Activated naive CD4-positive, alpha-beta T cell treated with anti-CD3 and anti-CD28 coated beads for 36 hours (primary cell): ENCODE measurements around the gene HSPA12A. TPM values are rescaled to one million over a fixed set of nuclear protein-coding genes. Genes with fewer than 3 reads are reported as not detected.

Experiments
- CTCF ChIA-PET: fragments of 350-600 bp; sonication (Branson Sonifier 250); formaldehyde crosslinking; loops from one replicate; lab custom pipeline; 2021; ENCODE audit warnings: antibody characterized with exemption; lab: Charles Lee
- DNase-seq: peaks from one replicate; pipeline ENCODE4 v3.0.0-alpha.2; 2020
- H3K27ac Mint-ChIP-seq: one replicate; pipeline ENCODE4 v1.8.0; 2021; ENCODE audit warnings: mild to moderate bottlenecking, mixed read lengths
- H3K27me3 Mint-ChIP-seq: one replicate; pipeline ENCODE4 v1.8.0; 2021; ENCODE audit warnings: low read depth, mixed read lengths
- H3K36me3 Mint-ChIP-seq: one replicate; pipeline ENCODE4 v1.8.0; 2021; ENCODE audit warnings: low read depth, mixed read lengths
- H3K4me1 Mint-ChIP-seq: one replicate; pipeline ENCODE4 v1.8.0; 2021; ENCODE audit warnings: low read depth, mixed read lengths
- H3K4me3 Mint-ChIP-seq: one replicate; pipeline ENCODE4 v1.8.0; 2021; ENCODE audit warnings: mild to moderate bottlenecking, moderate library complexity, mixed read lengths
- H3K9me3 Mint-ChIP-seq: one replicate; pipeline ENCODE4 v1.8.0; 2021; ENCODE audit warnings: mixed read lengths
- intact Hi-C: fragments of 100-400 bp; cut with micrococcal nuclease; formaldehyde crosslinking; loops from one replicate; pipeline ENCODE4 v1.15.1; 2023
- total RNA-seq, 2 experiments: library from RNA; stranded (reverse); gene quantifications; one replicate each; pipeline ENCODE4 v1.2.3, GENCODE V29; 2021

The HSPA12A gene, protein sequence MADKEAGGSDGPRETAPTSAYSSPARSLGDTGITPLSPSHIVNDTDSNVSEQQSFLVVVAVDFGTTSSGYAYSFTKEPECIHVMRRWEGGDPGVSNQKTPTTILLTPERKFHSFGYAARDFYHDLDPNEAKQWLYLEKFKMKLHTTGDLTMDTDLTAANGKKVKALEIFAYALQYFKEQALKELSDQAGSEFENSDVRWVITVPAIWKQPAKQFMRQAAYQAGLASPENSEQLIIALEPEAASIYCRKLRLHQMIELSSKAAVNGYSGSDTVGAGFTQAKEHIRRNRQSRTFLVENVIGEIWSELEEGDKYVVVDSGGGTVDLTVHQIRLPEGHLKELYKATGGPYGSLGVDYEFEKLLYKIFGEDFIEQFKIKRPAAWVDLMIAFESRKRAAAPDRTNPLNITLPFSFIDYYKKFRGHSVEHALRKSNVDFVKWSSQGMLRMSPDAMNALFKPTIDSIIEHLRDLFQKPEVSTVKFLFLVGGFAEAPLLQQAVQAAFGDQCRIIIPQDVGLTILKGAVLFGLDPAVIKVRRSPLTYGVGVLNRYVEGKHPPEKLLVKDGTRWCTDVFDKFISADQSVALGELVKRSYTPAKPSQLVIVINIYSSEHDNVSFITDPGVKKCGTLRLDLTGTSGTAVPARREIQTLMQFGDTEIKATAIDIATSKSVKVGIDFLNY
- under 1 TPM in 1 of 2 experiments, not detected in 1; 0.05 TPM for total RNA-seq

DNA sequence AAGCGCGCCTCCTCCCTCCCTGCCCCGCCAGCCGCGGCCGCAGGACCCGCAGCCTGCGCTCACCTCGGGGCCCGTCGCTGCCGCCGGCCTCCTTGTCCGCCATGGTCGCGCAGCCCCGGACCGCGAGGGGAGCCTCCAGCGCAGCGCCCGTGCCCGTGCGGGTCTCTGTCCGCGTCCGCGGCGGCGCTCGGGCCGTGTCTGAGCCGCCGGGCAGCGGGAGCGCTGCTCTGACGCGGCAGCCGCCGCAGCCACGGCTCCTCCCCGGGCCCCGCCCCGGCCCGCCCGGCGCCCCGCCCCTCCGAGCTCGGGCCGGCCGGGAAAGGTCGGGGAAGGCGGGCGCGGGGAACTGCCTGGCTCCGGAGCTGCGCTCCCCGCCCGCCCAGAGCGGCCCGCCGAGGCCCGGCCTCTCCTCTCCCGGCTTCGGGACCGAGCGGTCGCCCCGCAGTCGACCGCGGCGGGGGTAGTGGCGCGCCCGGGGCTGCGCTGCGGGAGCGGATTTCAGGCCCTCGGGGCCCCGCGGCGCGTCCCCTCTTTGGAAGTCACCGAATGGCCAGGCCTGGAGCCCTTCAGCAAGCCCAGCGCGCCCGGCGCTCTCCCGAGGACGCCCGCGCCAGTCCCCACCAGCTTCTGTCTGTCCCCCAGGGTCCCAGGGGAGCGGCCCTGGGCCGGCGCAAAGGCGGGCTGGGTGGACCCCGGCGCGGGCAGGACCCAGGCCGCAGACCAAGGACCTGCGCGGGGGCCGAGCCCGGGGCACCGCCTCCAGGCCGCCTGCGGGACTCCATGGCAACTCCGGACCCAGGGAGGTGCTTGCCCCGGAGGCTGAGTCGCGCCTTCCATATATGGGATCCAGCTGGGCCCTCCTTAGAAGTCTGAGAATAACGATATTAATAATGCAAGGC is at the start of gene HSPA12A:
Gene HSPA12A (minus strand): TSS at position 200 of the 899 bp plus-strand sequence. CDS start 97 bp downstream, at position 103.
- Mint-ChIP-seq H3K27me3 (peaks cover 72% of the 10 kb centered on the region), H3K4me1 (peaks cover 1% of the 10 kb centered on the region), H3K4me3 (peak within 1 kb of the TSS; percentile 43), H3K36me3 (no peaks in the 10 kb centered on the region), H3K9me3 (no peaks in the 10 kb centered on the region), H3K27ac (no peak within 1 kb of the TSS)
- intact Hi-C loops, result loop anchor here (2.0 to 5.0 kb wide), 2 partner anchors 46 to 430 kb away; no protein-coding TSS in a partner anchor
- peak; percentile 50 for DNase-seq
- CTCF ChIA-PET, result interaction anchor here (1.2 kb wide), 1 partner anchor 46 kb away, joined by 5 read pairs; no protein-coding TSS in a partner anchor

DNA sequence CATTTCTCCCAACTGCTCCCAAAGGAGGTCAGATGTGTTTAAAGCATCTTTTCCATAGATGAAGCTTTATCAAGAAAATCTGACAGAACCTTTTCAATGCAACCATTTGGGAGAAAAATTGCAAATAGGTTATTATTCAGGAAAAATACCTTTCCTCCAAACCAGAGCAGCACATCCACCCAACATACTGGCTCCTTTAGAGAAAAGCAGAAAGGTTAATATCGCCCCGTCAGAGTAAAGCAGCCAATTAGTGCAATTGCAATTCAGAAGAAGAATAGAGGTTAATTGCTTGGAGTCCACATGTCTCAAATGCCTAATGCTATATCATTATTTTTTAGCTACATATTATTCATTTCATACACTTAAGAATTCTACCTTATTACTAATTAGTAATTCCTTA is 48.9 kb upstream of the HSPA12A start:
- CTCF ChIA-PET, result interaction anchor here (0.6 to 4.5 kb wide), 5 partner anchors 26 to 1108 kb away, joined by 3 to 29 read pairs (median 3); no protein-coding TSS in a partner anchor
- Mint-ChIP-seq H3K9me3 (no peaks in the 10 kb centered on the region), H3K27ac (no peak overlapping the region), H3K4me1 (peaks cover 11% of the 10 kb centered on the region), H3K36me3 (no peaks in the 10 kb centered on the region), H3K4me3 (no peak overlapping the region), H3K27me3 (peaks cover 32% of the 10 kb centered on the region)
- intact Hi-C loops, result no loop called here
- DNase-seq, result no peak

DNA sequence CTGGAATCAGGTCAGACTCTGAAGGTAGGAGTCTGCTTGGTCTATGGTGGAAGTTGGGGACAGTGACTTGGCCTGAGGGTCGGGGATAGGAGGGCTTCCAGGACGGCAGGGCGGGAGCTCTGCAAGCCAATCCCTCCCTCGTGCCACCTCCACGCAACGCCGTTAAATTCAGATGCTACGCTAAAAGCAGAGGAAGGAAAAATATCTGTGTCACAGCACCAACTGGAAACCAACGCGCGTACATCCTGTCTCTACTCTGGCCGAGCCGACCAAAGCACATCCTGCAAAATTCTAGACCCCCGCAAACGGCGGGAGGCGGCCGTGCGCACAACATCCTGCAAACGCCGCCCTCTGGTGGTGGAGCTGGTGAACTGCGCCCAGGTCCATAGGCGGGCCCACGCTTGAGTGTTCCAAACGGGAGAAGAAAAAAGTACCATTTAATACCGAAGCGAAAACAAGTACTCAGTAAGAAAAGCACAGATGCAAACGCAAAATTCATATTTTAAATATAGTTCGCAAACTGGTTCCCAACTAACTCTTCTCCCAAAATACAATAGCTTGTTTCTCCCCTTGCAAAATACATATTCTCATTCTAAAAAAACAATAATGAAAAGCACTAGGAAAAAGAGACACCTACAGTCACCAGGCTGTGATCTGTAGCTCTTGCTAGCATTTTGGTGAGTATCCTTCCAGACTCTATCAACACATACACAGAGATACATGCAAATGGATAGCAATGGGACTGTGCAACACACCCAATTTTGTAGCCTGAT is 45.7 kb upstream of the HSPA12A start:
- DNase-seq, result peak; percentile 84
- CTCF ChIA-PET, result interaction anchor here (0.6 to 4.5 kb wide), 35 partner anchors 8 to 627 kb away, joined by 3 to 61 read pairs (median 5); partner anchors contain the start of gene HSPA12A
- intact Hi-C loops, result loop anchor here (1.0 to 5.0 kb wide), 5 partner anchors 45 to 387 kb away; partner anchors contain the start of gene HSPA12A
- Mint-ChIP-seq H3K27me3 (peaks cover 34% of the 10 kb centered on the region), H3K9me3 (no peaks in the 10 kb centered on the region), H3K4me3 (peak overlapping the region; percentile 36), H3K27ac (no peak overlapping the region), H3K36me3 (no peaks in the 10 kb centered on the region), H3K4me1 (peaks cover 11% of the 10 kb centered on the region)

DNA sequence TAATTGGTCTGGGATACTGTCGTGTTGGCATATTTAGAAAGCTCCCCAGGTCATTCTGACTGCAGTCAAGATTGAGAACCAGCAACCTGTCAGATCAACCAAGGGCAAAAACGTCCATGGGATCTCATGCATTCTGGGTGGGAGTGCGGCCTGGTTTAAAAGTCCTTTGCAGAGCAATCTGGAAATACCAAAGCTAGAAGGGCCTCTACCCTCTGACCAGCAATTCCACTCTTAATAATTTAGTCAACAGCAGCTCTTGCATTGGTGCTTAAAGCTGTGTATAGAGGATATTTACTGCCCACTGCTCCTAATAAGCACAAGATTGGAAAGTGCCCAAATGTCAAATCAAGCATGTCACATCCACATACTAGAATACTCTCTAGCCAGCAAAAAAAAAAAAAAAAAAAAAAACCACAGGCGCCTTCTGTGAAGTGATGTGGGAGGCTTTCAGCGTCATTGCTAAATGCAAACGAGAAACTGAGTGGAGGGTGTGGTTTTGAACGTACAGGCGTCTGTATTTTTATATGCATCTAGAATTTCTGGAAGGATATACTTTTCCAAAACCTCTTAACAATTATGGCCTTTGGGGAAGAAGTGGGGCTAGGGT is 44.8 kb upstream of the HSPA12A start:
- Mint-ChIP-seq H3K4me3 (no peak overlapping the region), H3K27ac (no peak overlapping the region), H3K27me3 (peaks cover 31% of the 10 kb centered on the region), H3K9me3 (no peaks in the 10 kb centered on the region), H3K4me1 (peaks cover 7% of the 10 kb centered on the region), H3K36me3 (no peaks in the 10 kb centered on the region)
- CTCF ChIA-PET, result interaction anchor here (0.6 to 4.5 kb wide), 20 partner anchors 10 to 474 kb away, joined by 3 to 61 read pairs (median 5); no protein-coding TSS in a partner anchor
- intact Hi-C loops, result loop anchor here (2.0 to 5.0 kb wide), 2 partner anchors 64 to 345 kb away; no protein-coding TSS in a partner anchor
- DNase-seq, result no peak

DNA sequence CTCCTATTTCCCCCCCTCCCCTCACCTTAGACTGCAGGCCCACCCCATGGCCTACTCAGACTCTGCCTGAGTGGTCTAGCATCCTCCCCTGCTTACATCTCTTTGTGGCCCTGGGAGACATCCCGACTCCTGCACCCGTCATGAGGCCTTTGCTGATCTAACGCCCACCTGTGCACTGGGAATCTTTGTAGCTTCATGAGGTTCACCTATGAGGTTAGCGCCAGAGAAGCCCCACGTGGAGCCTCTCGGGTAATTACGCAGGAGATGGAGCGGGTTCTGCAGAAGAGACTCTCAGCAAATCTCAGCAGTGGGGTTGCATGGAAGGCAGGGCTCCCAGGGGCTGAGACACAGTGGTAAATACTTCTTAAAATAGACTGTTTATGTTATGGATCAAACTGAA is 43.5 kb upstream of the HSPA12A start:
- DNase-seq, result no peak
- peaks cover 27% of the 10 kb centered on the region for H3K27me3 Mint-ChIP-seq
- no peak overlapping the region for H3K27ac Mint-ChIP-seq
- no peaks in the 10 kb centered on the region for H3K36me3 Mint-ChIP-seq
- peaks cover 7% of the 10 kb centered on the region for H3K4me1 Mint-ChIP-seq
- H3K9me3 Mint-ChIP-seq, result no peaks in the 10 kb centered on the region
- intact Hi-C loops, result loop anchor here (2.0 to 5.0 kb wide), 2 partner anchors 63 to 344 kb away; no protein-coding TSS in a partner anchor
- CTCF ChIA-PET, result interaction anchor here (0.6 kb wide), 1 partner anchor 99 kb away, joined by 3 read pairs; no protein-coding TSS in a partner anchor
- H3K4me3 Mint-ChIP-seq, result no peak overlapping the region

DNA sequence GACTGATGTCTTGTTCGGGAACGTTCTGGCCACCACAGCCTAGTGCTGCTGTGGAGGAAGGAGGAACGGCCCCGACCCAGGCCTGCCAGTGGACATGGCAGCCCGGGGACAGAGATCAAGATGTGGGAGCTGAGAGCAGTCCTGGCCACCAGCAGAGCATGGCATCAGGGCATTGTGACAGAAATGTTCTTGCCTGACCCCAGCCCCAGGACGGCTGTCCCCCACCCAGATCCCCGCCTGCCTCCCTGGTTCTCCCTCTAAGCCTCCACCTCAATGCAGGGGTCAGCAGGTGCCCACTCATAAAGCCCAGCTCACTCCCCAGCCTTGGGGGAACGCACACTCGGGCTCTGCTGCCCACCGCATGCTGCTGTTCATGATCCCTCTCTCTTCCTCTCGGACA is 42.9 kb upstream of the HSPA12A start:
- Mint-ChIP-seq H3K27ac (no peak overlapping the region), H3K4me3 (no peak overlapping the region), H3K9me3 (no peaks in the 10 kb centered on the region), H3K36me3 (no peaks in the 10 kb centered on the region), H3K27me3 (peaks cover 22% of the 10 kb centered on the region), H3K4me1 (peaks cover 7% of the 10 kb centered on the region)
- CTCF ChIA-PET, result no interaction called here
- intact Hi-C loops, result loop anchor here (5.0 kb wide), 1 partner anchor 343 kb away; no protein-coding TSS in a partner anchor
- DNase-seq, result no peak

DNA sequence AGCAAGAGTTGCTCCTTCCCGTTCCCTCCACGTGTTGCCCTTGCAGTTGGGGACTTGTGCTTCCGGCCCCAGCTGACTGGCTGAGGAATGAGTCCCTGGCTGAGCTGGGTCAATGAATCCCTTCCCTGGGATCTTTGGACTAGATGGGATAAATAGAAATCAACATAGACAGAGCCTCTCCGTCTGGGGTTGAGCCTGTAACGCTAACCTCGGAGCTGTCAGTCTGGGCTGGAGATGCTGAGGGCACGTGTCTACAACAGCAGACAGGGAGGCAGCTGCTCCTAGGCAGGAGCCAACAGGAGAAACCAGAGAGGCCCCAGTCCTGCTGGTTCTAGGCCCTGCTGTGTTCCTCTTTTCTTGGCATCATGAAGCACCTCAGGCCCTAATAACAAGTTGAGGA is 42.3 kb upstream of the HSPA12A start:
- Mint-ChIP-seq H3K27me3 (peaks cover 20% of the 10 kb centered on the region), H3K36me3 (no peaks in the 10 kb centered on the region), H3K27ac (no peak overlapping the region), H3K4me1 (peaks cover 7% of the 10 kb centered on the region), H3K4me3 (no peak overlapping the region), H3K9me3 (no peaks in the 10 kb centered on the region)
- CTCF ChIA-PET, result interaction anchor here (0.8 kb wide), 1 partner anchor 15 kb away, joined by 3 read pairs; no protein-coding TSS in a partner anchor
- no peak for DNase-seq
- intact Hi-C loops, result loop anchor here (5.0 kb wide), 1 partner anchor 342 kb away; no protein-coding TSS in a partner anchor

DNA sequence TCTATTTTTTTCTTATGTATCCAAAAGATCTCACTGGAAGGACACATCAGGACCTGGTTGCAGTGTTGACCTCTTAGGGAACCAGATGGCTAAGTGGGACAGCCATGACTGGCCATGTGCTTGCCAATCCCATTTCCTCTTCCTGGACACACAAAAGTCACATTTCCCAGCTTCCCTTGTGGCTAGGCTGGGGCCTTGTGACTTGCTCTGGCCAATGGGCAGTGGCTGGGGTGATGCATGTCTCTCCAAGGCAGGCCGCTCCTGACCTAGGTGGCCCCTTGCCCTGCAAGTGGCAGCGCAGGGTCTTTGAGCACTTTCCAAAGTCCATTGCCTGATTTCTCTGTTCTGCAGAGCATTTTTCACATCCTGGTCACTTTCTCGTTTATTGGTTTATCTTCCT is 41.7 kb upstream of the HSPA12A start:
- no peak for DNase-seq
- Mint-ChIP-seq H3K36me3 (no peaks in the 10 kb centered on the region), H3K4me3 (no peak overlapping the region), H3K4me1 (peaks cover 7% of the 10 kb centered on the region), H3K27me3 (peaks cover 18% of the 10 kb centered on the region), H3K27ac (no peak overlapping the region), H3K9me3 (no peaks in the 10 kb centered on the region)
- intact Hi-C loops, result no loop called here
- CTCF ChIA-PET, result interaction anchor here (0.8 kb wide), 1 partner anchor 14 kb away, joined by 3 read pairs; no protein-coding TSS in a partner anchor

DNA sequence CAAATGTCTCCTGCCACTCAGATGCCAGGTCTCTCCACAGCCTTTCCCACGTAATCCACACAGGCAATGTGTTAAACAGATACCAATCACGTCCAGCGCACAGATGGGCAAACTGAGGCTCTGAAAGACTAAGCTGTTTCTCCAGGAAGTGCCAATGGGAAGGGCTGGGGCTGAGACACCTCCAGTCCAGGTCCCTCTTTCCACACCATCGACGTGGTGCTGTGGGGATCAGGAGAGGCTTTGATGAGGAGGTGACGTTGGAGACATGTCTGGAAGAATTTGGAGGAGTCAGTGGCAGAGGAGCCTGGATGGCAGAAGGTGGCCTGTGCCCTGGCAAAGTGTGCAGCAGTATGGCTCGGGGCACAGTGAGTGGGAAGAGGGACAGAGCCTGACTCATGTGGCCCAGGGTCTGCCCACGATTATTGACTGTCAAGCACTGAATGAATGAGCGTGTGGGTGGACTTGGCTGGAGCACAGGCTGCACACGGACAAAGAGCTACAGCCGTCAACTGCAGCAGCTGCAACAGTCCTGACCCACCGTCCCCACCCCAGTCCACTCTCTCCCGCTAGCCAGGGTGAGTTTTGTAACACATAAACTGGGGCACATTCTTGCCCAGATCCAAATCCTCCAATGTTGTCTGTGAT is 40.8 kb upstream of the HSPA12A start:
- intact Hi-C loops, result no loop called here
- no peak overlapping the region for H3K4me3 Mint-ChIP-seq
- no peak for DNase-seq
- peaks cover 18% of the 10 kb centered on the region for H3K27me3 Mint-ChIP-seq
- CTCF ChIA-PET, result no interaction called here
- H3K4me1 Mint-ChIP-seq, result peaks cover 7% of the 10 kb centered on the region
- H3K27ac Mint-ChIP-seq, result no peak overlapping the region
- no peaks in the 10 kb centered on the region for H3K36me3 Mint-ChIP-seq
- H3K9me3 Mint-ChIP-seq, result no peaks in the 10 kb centered on the region

DNA sequence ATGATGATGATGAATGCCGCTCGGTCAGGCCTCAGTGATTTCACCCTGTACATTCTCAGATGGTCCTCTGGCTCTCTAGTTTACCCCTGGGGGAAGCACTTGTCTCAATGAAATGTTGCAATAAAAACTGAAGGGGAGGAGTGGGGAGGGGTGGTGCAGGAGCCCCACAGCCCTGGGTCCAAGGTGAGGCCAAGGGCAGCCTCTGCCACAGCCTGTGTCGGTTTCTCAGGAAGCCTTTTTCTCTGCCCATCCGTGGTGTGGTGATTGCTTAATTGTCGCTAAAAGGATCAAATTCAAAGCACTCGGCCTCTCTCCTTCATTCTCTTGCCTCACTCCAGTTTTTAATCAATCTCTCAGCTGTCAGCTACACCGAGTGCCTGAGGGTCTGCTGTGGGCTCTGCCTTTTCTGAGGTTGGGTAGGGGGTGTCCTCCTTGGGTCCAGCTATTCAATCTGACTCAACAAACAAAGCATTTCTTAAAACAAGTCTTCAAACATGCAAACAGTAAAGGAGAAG is 39.1 kb upstream of the HSPA12A start:
- peaks cover 3% of the 10 kb centered on the region for H3K27me3 Mint-ChIP-seq
- intact Hi-C loops, result no loop called here
- H3K27ac Mint-ChIP-seq, result no peak overlapping the region
- H3K9me3 Mint-ChIP-seq, result no peaks in the 10 kb centered on the region
- H3K4me3 Mint-ChIP-seq, result no peak overlapping the region
- CTCF ChIA-PET, result no interaction called here
- no peaks in the 10 kb centered on the region for H3K36me3 Mint-ChIP-seq
- no peak for DNase-seq
- H3K4me1 Mint-ChIP-seq, result no peaks in the 10 kb centered on the region
